CD4-positive, alpha-beta T cell (primary cell): ENCODE results near the gene DHX38. TPM values are rescaled to one million over a fixed set of nuclear protein-coding genes. Genes with fewer than 3 reads are reported as not detected.

Experiments
- ATAC-seq: fragments of 200-7000 bp; cut with Tn5 transposase; one replicate; pipeline ENCODE4 v1.10.0; 2022; ENCODE audit warnings: mild to moderate bottlenecking; ENCODE audit not compliant: poor library complexity
- CTCF ChIA-PET: fragments of 350-600 bp; sonication (Branson Sonifier 250); formaldehyde crosslinking; loops from one replicate; lab custom pipeline; 2021; ENCODE audit warnings: antibody characterized with exemption, inconsistent platforms; lab: Charles Lee
- POLR2A ChIA-PET: fragments of 350-600 bp; sonication (Branson Sonifier 250); formaldehyde crosslinking; loops from one replicate; lab custom pipeline; 2021; ENCODE audit warnings: antibody characterized with exemption, inconsistent platforms; lab: Charles Lee
- DNase-seq, 14 experiments: peaks; one replicate each; pipeline ENCODE4 v3.0.0-alpha.2; 2013 to 2020; ENCODE audit warnings: mixed read lengths in 2 of 14
- H3K27ac ChIP-seq, 2 donors: one replicate each; pipeline versions ENCODE4 v1.5.1 to v1.7.0; 2013; ENCODE audit warnings: low read length in 2 of 2, low read depth in 1 of 2, mild to moderate bottlenecking in 1 of 2
- H3K27me3 ChIP-seq, 2 experiments: 1 replicate in 1 of 2; 2 replicates in 1 of 2; pipeline versions ENCODE4 v1.6.1 to v1.7.0; 2013; ENCODE audit warnings: low read length in 2 of 2, control low read depth in 1 of 2, mild to moderate bottlenecking in 1 of 2, moderate library complexity in 1 of 2; ENCODE audit not compliant: insufficient read depth in 2 of 2, control insufficient read depth in 1 of 2
- H3K36me3 ChIP-seq: one replicate; pipeline ENCODE4 v1.6.1; 2013; ENCODE audit warnings: low read length, control low read depth; ENCODE audit not compliant: insufficient read depth
- H3K4me1 ChIP-seq: one replicate; pipeline ENCODE4 v1.6.1; 2013; ENCODE audit warnings: low read length, control low read depth; ENCODE audit not compliant: insufficient read depth
- H3K4me3 ChIP-seq: one replicate; pipeline ENCODE4 v1.5.1; 2013; ENCODE audit warnings: mild to moderate bottlenecking, low read length, moderate library complexity
- H3K9me3 ChIP-seq, 2 experiments: 1 replicate in 1 of 2; 2 replicates in 1 of 2; pipeline versions ENCODE4 v1.6.1 to v1.7.0; 2013; ENCODE audit warnings: low read length in 2 of 2, mild to moderate bottlenecking in 2 of 2, control low read depth in 1 of 2, moderate library complexity in 1 of 2; ENCODE audit not compliant: control insufficient read depth in 1 of 2, insufficient read depth in 1 of 2
- H3K27ac Mint-ChIP-seq: one replicate; pipeline ENCODE4 v1.8.0; 2020; ENCODE audit warnings: mixed read lengths
- H3K27me3 Mint-ChIP-seq: one replicate; pipeline ENCODE4 v1.8.0; 2021; ENCODE audit warnings: mixed read lengths
- H3K36me3 Mint-ChIP-seq: one replicate; pipeline ENCODE4 v1.8.0; 2021; ENCODE audit warnings: low read depth, mixed read lengths
- H3K4me1 Mint-ChIP-seq: one replicate; pipeline ENCODE4 v1.8.0; 2021; ENCODE audit warnings: low read depth, mixed read lengths
- H3K4me3 Mint-ChIP-seq: one replicate; pipeline ENCODE4 v1.8.0; 2020; ENCODE audit warnings: mild to moderate bottlenecking, mixed read lengths
- H3K9me3 Mint-ChIP-seq: one replicate; pipeline ENCODE4 v1.8.0; 2020; ENCODE audit warnings: mixed read lengths
- CTCF ChIP-seq: fragments of 200-600 bp; IDR thresholded peaks from one replicate; pipeline ENCODE4 v1.8.0; 2022; ENCODE audit warnings: antibody characterized with exemption, mild to moderate bottlenecking
- intact Hi-C, 2 experiments: fragments of 100-400 bp; cut with DNase I in 1 of 2; cut with micrococcal nuclease in 1 of 2; formaldehyde crosslinking; loops; one replicate each; pipeline versions ENCODE4 v1.15.1 to v1.9.0; 2023 to 2025; cut with DNase I, micrococcal nuclease
- total RNA-seq, 174 experiments: library from RNA in 2 of 174; stranded (reverse) in 2 of 174; gene quantifications; one replicate each; pipeline ENCODE4 v1.2.3 and lab custom pipeline; 2021 to 2026

The DHX38 gene
- total RNA-seq, 2 experiments from 2014 or later, result 103 to 109 TPM

- H3K27ac ChIP-seq, result no peak overlapping the region
- peaks cover 4% of the 10 kb centered on the region in 2 experiments for H3K9me3 ChIP-seq
- peaks cover 10% of the 10 kb centered on the region for H3K36me3 ChIP-seq
- TF ChIP-seq CTCF, result no peak
- intact Hi-C loops, result no loop called here
- H3K4me3 ChIP-seq, result no peak overlapping the region
- Mint-ChIP-seq H3K27me3 (no peaks in the 10 kb centered on the region), H3K36me3 (peaks cover 41% of the 10 kb centered on the region), H3K4me3 (no peak overlapping the region), H3K27ac (no peak overlapping the region), H3K9me3 (peaks cover 9% of the 10 kb centered on the region), H3K4me1 (no peaks in the 10 kb centered on the region)
- ATAC-seq (no peak), DNase-seq (no peak)
- no peaks in the 10 kb centered on the region for H3K4me1 ChIP-seq
- CTCF ChIA-PET, result no interaction called here
- no peaks in the 10 kb centered on the region for H3K27me3 ChIP-seq
- POLR2A ChIA-PET, result no interaction called here
Measured at GRCh38 chr16:72044825-72045359, 48.8 kb upstream of the DHX38 start.

- intact Hi-C loops, result no loop called here
Measured at GRCh38 chr16:72049110-72049509, 44.5 kb upstream of the DHX38 start.

GRCh38 chr16:72050769-72051464, 42.7 kb upstream of the DHX38 start:
- DNase-seq (no peak), ATAC-seq (no peak)
- no peaks in the 10 kb centered on the region for H3K27me3 Mint-ChIP-seq
- Histone ChIP-seq H3K36me3 (no peaks in the 10 kb centered on the region), H3K4me1 (no peaks in the 10 kb centered on the region), H3K27me3 (no peaks in the 10 kb centered on the region), H3K4me3 (no peak overlapping the region), H3K9me3 (peaks cover 4 to 8% of the 10 kb centered on the region in 2 experiments), H3K27ac (no peak overlapping the region)
- POLR2A ChIA-PET, result no interaction called here
- peaks cover 5% of the 10 kb centered on the region for H3K36me3 Mint-ChIP-seq
- intact Hi-C loops, result no loop called here
- no peak overlapping the region for H3K27ac Mint-ChIP-seq
- no peak for TF ChIP-seq CTCF
- no peaks in the 10 kb centered on the region for H3K4me1 Mint-ChIP-seq
- no peak overlapping the region for H3K4me3 Mint-ChIP-seq
- CTCF ChIA-PET, result interaction anchor here (0.6 kb wide), 1 partner anchor 11 kb away, joined by 3 read pairs; no protein-coding TSS in a partner anchor
- H3K9me3 Mint-ChIP-seq, result peaks cover 11% of the 10 kb centered on the region

More at GRCh38 chr16:72049110-72049509, 44.5 kb upstream of the DHX38 start:
- no peak overlapping the region for H3K4me3 ChIP-seq
- no peaks in the 10 kb centered on the region for H3K4me1 ChIP-seq
- DNase-seq (no peak), ATAC-seq (no peak)
- CTCF ChIA-PET, result no interaction called here
- no peaks in the 10 kb centered on the region for H3K36me3 ChIP-seq
- H3K27ac Mint-ChIP-seq, result no peak overlapping the region
- no peaks in the 10 kb centered on the region for H3K27me3 ChIP-seq
- POLR2A ChIA-PET, result no interaction called here
- peaks cover 11% of the 10 kb centered on the region for H3K9me3 Mint-ChIP-seq
- H3K9me3 ChIP-seq, result peaks cover 4 to 8% of the 10 kb centered on the region in 2 experiments
- no peak for TF ChIP-seq CTCF
- H3K27ac ChIP-seq, result no peak overlapping the region
- H3K4me3 Mint-ChIP-seq, result no peak overlapping the region
- H3K27me3 Mint-ChIP-seq, result no peaks in the 10 kb centered on the region
- H3K36me3 Mint-ChIP-seq, result peaks cover 14% of the 10 kb centered on the region
- H3K4me1 Mint-ChIP-seq, result no peaks in the 10 kb centered on the region
